ENCODE measurements around the gene SP140.
A peak's percentile ranks its signal among the peaks of the same experiment; 100 is the strongest.
"Not testable (repeated sequence)": the region's sequence is repeated elsewhere in the genome, so short reads cannot be mapped to it uniquely, and the experiment has no call there.

SP140 gene

DNA sequence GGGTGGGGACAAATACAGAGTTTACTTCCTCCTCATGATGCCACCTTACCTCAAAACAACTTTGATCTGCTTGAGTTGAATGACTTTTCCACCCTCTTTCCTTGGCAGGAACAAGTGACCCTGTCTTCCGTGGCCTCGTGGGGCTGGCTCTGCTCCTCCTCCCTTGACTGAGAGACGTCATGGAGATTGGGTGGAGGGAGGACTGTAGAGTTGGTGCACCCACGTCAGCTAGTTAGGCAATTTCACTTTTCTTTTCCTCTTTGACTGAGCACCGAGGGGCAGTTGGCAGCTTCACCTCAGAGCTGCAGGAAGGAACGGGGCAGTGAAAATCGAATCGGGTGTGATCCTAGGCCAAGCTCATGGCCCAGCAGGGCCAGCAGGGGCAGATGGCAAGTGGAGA lies at the start of gene SP140:
SP140 (plus strand) TSS at position 251 of the 400 bp plus-strand sequence; CDS start at position 360, 109 bp downstream.
- DNase-seq = peak; percentile 92

DNA sequence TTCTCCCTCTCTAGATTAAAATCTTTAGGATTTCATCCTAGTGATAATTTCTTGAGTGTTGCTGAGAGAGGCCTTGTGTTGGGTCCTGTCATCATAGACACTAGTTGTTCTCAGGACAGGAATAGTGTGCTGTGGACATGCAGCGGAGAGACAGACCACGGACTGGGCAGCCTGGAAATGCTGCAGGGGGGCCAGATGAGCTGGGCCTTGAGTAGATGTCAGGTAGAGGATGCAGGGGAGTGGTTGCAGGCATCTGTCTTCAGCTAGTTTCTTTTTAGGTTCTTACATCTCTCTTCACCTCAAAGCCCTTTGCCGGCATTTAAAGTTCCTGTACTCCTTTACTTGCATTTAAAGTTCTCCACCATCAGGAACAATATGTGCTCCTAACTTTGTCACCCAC lies 48.5 kb upstream of the SP140 start:
- no peak for DNase-seq

DNA sequence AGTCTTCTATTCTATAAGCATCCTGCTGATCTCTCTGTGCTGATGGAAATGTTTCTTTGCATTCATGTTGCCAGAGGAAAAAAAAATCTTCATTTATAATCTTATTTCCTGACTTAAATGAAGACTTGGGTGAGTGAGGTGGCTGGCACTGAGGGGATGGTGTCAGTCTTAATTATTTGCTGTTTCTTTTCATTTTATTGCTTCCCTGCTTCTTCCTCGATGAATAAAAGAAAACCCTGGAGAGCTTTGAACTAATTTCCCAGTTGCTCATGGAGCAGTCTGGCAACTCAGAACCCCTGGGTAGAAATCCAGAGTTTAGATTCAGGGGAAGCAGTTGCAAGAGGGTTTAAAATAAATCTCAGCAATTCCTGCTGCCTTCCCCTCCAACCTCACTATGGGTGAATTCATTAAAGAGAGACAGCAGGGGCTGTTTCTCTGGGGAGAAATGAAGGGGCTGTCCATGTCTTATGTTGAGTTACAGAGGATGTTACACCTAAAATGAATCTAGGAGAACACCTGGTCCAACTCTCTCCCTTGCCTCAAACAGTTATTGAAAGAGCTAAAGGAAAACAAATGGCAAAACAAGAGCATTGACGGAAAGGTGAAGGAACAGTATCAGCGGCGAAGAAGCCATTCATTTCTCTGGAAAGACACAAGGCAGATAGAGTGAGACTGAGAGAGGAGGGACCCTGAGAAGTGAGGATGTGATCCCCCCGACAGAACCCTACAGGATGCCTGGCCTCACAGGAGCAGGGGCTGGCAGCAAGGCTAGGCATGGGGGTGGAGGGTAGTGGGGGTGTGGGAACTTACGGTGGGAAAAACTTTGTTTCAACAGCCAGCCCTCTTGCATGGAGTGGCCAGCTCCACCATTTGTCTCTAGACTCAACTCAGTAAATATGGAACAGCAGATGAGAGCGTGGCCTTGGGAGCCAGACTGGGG lies 46.7 kb upstream of the SP140 start:
- DNase-seq = no peak

DNA sequence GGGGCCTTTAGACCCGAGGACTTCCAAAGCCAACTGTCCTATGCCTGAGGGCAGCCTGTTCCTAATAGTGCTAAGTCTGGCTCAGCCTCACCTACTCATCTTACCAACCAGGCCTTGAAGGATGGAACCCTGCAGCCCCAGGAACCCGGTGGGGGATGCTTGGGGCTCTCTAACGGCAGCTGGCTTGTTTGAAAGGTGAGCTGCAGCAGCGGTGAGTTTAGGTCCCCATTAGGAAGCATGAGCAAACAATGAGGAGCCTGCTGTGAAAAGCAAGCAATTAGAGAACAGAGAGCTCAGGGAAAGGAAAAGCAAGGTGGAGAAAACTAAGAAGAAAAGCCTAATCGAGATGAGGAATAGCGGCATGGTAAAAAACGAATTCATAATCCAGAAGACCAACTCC lies 45.6 kb upstream of the SP140 start:
- no peak for DNase-seq

DNA sequence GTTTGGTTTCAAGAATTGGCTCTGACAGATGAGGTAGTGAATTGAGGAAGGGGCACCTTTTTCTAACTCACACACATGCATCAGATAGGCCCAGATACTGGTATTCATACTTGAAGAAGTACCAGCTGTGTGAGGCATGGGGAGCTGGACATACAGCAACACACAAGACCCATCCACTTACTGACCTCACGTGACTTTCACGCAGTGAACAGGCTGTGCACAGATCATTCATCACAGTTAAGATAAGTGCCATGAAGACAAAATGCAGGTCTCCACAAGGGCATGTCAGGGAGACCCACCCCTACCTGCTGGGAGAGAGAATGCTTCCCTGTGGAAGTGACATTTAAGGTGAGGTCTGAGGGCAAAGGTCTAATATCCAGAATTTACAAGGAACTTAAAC lies 44.3 kb upstream of the SP140 start:
- no peak for DNase-seq

DNA sequence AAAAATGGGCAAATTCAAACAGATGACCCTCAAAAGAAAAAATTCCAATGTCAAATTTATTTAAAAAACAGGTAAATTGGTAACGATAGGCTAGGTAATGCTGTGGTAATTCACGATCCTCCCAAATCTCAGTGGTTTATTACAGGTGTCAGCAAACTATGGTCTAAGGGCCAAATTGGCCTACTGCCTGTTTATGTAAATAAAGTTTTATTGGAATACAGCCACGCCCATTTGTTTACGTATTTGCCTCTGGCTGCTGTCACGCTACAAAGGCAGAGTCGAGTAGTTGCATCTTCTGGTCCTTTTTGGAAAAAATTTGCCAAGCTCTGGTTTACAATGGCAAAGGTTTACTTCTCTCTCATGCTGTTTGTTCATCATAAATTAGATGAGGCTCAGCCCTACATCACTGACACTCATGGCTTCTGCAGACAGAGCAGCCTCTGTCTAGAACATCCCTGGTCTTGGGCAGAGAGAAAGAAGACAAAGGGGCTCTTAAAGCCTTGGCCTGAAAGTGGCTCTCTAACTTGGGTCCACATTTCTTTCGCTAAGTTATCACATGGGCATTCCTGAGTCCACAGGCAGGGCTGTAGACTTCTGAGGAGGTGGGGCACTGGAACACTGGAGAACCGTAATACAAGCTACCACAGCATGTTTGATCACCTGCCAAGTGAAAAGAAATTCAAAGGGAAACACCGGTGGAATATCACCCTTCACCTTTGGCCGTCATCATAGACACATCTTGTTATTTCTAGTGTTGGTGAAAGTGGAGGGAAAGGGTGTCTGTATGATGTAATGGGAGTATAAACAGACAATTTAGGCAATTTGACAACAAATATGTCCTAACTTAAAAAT lies 40.6 kb upstream of the SP140 start:
- no peak for DNase-seq

DNA sequence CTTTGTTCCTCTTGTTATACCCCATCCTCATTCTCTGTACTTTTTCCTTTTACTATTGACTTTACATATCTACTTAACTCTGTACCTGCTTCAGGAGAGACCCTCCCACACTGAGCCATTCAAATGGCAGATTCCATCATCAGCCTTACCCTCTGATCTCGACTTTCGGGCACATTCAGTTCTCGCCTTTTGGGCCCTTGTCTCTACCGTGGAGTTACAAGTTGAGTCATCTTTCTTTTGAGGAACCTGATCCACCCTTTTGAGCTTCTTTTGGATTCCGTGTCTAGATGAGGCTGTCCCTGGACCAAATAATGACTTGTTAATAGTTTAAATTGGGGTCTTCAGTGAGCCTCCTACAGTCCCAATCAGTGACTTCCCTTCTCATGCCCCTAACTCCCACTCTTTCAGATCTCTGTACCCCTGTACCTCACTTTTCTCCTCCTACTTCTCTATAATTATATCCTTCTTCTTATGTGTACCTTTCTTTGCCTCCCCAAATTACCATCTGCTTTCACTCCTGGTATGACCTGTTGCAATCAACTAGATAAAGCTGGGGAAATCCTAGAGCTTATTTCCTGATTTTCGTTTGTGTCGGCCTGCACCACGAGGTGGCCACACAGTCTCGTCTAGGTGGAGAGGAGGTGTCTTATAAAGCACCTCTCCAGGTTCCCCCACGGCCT lies 23.0 kb upstream of the SP140 start:
- DNase-seq = peak; percentile 70

DNA sequence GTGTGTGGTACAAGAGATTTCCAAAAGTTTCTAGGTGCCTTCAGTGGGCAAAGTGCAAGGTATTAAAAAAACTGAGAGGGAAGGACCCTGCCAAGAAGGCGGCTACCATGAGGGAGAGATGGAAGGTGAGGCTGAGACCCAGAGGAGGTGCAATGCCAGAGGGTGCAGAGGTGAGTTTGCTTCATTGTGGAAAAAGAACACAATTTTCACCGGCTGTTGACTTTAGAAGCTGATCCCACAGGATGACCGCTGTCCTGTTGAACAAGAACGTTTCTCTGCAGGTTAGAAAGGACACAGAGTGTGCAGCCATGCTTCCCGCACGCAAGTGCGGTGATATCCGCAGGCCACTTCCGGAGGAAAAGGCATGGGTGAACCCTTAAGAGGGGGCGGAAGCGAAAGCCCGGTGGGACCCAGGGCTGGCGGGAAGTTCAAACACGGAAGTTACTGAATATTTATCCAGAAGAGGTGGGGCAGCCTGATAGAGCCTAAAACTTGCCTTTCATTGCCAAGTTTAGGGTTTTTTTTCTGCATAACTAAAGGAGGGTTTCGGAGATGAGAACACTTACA lies 22.3 kb upstream of the SP140 start:
- no peak for DNase-seq

DNA sequence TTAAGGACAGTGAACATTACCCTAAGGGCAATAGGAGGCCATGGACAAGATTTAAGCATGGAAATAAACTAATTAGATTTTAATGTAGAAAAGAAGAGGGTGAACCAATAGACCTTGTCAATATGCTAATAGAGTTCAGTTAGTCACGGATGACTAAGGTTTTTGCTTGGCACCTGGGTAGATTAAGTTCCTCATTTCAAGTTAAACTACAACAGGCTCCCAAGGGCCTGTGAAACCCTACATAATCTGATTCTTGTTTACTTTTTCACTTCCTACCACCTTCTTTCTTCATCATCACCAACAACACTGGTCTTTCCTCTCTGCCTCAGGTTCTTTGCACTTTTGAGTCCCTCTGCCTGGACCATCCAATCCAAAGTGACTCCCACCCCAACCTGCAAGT lies 20.5 kb upstream of the SP140 start:
- DNase-seq = no peak

DNA sequence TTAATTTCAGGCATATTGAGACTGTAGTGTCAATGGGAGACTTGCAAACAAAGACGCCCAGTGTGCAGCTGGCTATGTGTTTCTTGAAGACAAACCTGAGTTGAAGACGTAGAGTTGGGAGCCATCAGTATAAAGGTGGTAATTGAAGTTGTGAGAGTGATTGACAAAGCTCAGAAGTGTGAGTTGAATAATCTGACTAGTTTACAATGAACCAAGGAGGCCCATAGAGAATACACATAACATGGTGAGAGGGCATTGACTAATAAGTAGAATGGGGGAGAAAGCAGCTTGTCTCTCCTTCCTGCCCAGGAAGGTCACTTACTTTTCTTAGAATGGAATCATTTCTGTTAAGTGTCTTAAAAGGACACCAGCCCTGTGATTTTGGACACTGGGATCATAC lies 19.8 kb upstream of the SP140 start:
- no peak for DNase-seq

DNA sequence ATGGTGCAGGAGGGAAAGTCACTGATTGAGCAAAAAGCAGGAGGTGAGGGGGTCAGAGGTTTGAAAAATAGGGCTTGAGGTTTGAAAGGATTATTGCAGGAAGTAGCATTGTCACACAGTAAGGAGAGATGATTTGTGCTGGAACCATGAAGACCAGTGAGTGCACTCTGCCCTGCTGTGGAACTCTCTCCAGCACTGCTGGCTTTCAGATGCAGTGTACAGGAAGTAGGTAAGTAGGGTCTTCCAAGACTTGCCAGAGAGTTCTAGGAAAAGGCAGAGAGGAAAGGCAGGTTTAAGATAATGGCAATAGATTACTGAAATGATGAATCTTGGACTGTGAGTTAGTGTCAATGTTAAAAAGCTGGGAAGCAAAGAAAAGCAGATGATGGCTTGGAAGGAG lies 17.0 kb upstream of the SP140 start:
- DNase-seq = no peak

DNA sequence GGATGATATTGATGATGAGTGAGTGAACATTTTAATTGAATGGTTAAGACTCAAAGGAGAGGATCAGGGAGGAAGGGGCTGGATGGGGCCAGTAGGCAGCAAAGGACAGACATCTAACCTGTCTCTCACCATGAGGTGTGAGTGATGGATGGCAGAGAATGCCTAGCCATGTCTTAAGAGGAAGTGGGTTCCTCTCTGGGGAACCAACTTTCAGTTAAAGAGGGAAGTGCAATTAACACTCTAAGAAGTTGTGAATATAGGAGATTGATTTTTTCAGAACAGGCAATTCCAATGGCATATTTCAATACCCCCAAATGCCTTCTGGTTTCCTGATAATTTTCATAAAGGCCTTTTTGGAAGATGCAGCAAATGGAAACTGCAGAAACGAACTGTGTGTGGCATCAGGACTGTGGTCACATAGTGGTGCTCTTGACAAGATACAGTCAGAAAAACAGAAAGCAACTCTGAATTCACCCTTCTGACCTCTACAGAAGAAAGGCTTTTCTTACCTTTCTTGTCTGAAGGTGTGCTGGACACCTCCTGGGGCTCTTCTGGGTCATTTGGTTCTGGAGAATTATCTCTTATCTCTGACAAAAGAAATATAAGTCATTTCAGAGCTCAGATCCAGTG lies 16.0 kb upstream of the SP140 start:
- no peak for DNase-seq

DNA sequence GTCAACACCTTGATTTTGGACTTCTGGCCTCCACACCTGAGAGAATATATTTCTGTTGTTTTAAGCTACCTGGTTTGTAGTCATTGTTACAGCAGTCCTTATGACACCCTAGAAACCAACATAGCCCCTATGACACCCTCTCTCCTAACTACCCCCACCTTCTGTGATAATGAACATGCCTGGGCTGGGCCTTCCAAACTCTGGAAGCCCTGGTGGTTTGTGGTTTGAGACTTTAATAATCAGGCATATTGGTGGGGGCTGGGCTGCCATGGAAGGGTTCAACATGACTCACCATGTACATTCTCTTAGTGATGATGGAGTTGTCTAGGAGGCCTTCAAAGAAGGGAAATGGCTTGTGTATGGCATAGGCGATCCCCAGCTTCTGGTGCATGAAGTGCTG lies 9.0 kb upstream of the SP140 start:
- DNase-seq = no peak

DNA sequence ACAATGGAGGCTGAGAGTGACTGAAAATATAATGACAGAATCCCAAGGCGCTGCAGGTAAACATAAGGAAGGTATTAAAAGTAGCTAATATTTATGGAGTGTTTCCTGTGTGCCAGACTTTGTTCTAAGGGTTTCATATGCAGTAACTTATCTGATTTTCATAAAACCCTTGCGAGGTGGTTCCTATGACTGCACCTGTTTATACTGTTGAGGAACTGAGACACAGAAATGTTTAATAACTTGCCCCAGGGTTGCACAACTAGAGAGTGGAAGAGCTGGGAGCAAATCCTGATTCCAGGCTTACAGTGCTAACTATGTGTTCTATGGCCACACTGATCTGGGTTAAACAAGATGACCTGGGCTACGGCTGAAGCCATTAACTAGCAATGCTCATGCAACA lies 8.1 kb upstream of the SP140 start:
- DNase-seq = no peak

DNA sequence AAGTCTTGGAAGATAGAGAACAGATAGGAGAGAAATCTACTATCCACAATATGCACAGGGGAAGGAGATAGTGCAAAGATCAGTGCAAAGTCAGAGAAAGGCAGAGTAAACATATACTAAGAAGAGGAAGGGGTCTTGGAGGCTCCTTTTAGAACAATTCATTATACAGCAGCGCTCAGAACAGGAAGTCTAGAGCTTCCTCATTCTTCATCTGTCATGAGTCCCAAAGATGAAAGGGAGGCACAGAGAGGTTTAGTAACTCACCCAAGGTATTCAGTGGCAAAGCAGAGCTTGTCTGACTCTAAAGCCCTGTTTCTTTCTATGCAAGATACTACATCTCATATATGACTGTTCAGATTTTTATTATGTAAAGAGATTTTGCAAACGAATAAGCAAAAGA lies 7.1 kb upstream of the SP140 start:
- DNase-seq = no peak

DNA sequence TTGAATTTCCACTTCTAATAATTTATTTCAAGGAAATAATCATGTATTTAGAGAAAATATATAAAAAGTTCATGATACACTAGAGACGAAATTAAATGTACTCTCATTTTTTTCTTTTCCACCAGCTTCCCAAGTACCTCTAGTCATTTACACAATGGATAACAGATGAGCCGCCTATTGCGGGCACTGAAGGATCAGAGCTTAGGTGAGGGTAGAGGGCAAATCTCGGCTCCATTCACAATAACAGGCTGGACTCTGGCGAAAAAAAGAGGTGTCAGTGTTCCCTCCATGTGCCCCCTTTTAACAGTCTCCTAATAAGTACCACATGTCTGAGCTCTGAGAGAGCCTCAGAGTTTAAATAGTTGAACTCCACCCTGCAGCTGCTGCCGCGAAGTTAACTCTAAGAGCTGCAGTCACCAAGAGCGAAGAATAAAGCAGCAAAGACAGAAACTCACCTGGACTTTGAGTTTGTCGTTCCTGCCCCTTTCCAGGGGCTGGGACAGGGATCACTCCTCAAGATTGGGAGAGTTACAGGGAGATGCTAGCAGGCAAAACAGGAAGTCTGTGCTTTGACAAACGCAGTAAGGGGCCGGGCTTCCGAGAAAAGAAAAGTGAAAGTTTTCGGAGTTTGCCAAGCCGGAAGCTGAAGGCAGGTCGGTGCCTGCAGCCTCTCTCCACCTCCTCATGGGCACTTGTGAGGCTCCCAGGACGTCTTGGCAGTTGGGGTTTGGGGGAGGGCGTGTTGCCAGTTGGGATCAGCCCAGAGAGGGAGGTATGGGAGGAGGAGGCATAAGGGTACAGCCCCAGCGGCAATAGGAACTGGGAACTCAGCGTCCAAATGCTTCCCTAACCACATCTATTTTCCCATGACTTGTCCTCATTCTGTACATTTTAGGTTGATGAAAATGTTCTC lies 5.9 kb upstream of the SP140 start, which contains the start of gene SP110:
SP110 (minus strand) TSS at position 566 of the 913 bp plus-strand sequence. CDS start 3,057 bp downstream, outside the sequence.
- DNase-seq = peak; percentile 91

DNA sequence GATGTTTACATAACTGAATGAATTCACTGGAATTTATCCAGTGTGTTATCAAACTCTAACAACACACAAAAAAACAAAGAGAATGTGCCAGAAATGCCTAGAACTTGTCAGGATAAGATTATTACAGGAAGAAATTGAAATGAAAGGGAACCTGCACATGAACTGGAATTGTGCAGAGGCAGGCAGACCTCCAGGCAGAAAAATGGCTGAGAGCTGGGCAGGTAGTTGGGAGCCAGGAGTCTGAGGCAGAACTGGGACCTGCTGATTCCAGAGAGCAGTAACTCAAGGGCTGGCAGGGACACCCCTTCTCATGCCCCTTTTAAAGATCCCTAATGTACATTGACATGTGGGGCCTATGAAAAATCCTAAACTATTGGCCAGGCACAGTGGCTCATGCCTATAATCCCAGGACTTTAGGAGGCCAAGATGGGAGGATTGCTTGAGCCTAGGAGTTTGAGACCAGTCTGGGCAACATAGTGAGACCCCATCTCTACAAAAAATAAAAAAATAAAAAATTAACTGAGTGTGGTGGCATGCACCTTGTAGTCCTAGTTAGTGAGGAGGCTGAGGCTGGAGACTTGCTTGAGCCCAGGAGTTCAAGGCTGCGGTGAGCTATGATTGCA lies 5.1 kb upstream of the SP140 start:
- DNase-seq = no peak

DNA sequence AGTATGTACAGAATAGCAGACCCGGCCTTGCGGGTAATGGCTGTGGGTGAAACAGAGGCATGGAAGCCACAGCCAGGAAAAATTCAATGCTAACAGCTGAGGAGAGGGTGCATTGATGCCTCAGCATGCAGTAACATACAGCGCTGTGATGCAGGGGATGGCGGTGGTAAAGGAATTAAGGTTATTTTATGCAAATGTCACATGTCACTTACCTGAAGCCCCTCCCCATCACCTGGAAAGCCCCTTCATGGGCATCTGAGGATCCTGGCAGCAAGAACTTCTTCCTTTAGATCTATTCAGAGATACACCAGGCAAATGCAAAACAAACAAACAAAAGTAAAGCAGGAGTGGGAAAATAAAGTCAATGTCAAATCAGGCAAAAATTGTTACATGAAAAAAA lies 4.0 kb upstream of the SP140 start:
- DNase-seq = no peak

DNA sequence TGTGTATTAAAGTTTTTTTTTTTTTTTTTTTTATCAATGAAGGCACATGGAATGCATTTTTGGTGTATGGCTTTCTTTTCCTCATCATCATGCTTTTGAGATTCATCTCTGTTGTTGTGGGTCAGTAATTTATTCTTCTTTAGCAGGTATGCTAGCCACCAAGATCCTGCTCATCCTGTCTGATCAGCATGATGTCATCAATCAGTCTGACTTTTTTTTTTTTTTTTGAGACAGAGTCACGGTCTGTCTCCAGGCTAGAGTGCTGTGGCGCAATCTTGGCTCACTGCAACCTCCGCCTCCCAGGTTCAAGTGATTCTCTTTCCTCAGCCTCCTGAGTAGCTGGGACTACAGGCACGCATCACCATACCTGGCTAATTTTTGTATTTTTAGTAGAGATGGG lies 2.7 kb upstream of the SP140 start:
- DNase-seq = not testable (repeated sequence)

DNA sequence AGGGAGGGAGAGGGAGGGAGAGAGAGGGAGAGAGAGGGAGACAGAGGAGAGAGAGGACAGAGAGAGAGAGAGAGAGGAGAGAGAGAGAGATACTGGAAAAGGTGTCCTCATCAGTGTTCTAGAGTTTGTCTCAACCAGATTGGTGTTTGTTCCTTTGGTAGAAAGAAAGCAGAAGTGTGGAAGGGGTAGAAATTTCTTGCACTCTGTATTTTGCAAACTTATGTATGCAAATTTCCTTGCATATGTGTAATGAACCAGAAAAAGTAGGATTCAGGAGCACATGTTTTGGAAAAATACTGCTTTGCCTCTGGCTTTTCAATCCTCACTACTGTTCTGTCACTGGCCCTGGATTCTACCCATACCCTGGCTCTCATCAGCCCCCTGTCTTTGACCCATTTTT lies 1.1 kb upstream of the SP140 start:
- no peak for DNase-seq

DNA sequence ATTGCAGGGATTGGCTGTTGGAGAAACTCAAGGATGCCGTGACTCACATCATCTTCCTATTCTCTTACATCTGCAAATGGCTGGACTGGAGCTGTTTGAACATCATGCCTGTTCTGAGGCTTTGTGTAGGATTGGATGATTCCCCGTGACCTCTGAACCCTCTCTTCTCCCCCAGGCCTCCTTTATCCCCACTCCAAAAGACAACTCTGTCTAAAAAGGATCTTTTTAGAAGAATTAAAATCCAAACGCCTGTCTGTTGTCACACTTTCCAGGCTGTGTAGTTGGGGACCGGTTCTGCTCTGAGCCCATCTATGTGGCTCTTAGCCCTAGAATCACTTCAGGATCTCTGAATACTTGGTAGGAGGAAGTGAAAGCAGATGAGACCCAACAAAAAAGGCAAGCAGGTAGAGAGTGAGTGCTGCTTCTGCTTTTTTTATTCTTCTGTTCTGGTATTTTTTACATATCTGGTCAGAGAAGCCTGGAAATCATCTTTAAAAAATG lies 565 bp downstream of the SP140 start:
- DNase-seq = no peak
